ENCODE measurements around the gene RCAN2.

GRCh38 chr6:46267515-46267914 lies 223.7 kb downstream of the RCAN2 start:
- TF ChIP-seq CTCF (IDR thresholded peaks at IDR 0.05) = no peak
- no peak for TF ChIP-seq POLR2A (IDR thresholded peaks at IDR 0.05)
